Measurements from ENCODE around the gene ACTN1. TPM values are rescaled to one million over a fixed set of nuclear protein-coding genes. Genes with fewer than 3 reads are reported as not detected.

ACTN1 gene
- total and polyA plus RNA-seq, 2 of the 8 experiments (the other 6 are each of a cell fraction or from before 2014, with no cell fraction given), result 236 to 262 TPM

DNA sequence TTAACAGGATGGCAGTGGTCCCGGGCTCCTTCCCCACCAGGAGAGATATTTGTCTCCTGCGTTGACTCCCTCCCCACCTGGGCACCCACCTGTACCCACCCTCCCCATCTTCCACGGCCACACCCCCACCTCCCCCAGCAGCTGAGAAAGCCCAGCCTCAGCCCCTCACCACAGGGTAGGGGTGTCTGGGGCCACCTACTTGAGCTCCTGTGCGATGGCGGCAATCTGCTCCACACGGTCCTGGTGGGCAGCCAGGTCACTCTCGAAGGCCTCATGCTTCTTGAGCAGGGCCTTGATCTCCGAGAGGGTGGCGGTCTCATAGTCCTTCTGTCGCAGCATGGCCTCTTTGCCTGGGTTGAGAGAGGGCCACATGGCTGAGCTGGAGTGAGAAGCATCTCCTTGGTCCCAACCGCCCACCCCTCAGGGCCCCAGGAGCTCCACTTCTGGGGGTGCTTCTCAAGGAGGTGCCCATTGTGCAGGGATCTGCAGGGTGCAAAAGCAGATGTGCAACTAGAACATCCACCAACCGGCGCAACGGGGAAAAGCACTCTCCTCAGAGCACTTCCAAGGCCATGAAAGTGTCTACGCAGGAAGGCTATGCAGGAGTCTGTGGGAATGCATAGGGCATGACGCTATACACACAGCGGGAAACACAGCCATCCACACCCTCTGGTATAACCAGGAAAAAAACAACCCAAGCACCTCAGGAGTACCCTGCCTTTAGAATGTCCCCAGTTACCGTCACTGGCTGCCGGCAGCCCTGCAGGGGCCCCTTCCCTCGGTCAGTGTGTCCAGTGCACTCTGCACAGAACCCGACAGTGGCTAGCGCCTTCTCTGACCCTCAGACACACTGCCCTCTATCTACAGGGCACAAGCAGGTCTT, 93.6 kb downstream of the ACTN1 start:
- H2BK20ac ChIP-seq (ENCODE audit: low read length), result no peak overlapping the region
- no peak overlapping the region for H2BK120ac ChIP-seq (replicated peaks; ENCODE audit: low read depth, low read length)
- no peak overlapping the region for H4K5ac ChIP-seq (ENCODE audit: insufficient read length, low read depth, low read length)
- peaks cover 4% of the 10 kb centered on the region; the same call in 1 of the 2 replicates for H3K79me1 ChIP-seq (ENCODE audit: low read depth, low read length)
- H4K91ac ChIP-seq (replicated peaks; ENCODE audit: insufficient read length, low read length), result no peak overlapping the region
- H2BK12ac ChIP-seq (ENCODE audit: low read depth, low read length), result no peak overlapping the region
- ChIA-PET CTCF (ENCODE audit: partially characterized antibody) (interaction anchor here (0.7 to 4.3 kb wide), 7 partner anchors 10 to 216 kb away, joined by 3 to 13 read pairs (median 4); no protein-coding TSS in a partner anchor), POLR2A (ENCODE audit: partially characterized antibody) (interaction anchor here (1.5 to 1.7 kb wide), 2 partner anchors 9 to 92 kb away, joined by 3 to 5 read pairs; no protein-coding TSS in a partner anchor)
- peaks cover 34 to 82% (median 68%) of the 10 kb centered on the region in 4 experiments for H3K36me3 ChIP-seq (ENCODE audit: control insufficient read depth in 2 of 4, insufficient read depth in 4 of 4, low read length in 3 of 4)
- no peaks in the 10 kb centered on the region for H3K23me2 ChIP-seq (ENCODE audit: low read depth, low read length)
- no peak overlapping the region for H3K23ac ChIP-seq (ENCODE audit: insufficient read length)
- H3K4me3 ChIP-seq (ENCODE audit: extremely low read depth in 1 of 4, insufficient read depth in 2 of 4, low read depth in 3 of 4, low read length in 4 of 4), result no peak overlapping the region
- H3K4ac ChIP-seq (replicated peaks; ENCODE audit: insufficient read length, low read depth, low read length), result no peak overlapping the region
- H3K79me2 ChIP-seq (ENCODE audit: control insufficient read depth in 1 of 2, insufficient read depth in 2 of 2, low read length in 2 of 2), result no peaks in the 10 kb centered on the region
- no peak overlapping the region for H3K18ac ChIP-seq (ENCODE audit: extremely low read depth, low read length)
- no peak overlapping the region for H3K4me2 ChIP-seq (ENCODE audit: insufficient read depth in 1 of 2, low read depth in 2 of 2, low read length in 2 of 2)
- H3K4me1 ChIP-seq (replicated peaks in 1 of 4; ENCODE audit: control insufficient read depth in 3 of 4, insufficient read depth in 4 of 4, low read length in 3 of 4), result no peaks in the 10 kb centered on the region
- no peak overlapping the region for H2BK15ac ChIP-seq (ENCODE audit: low read length)
- H3K9ac ChIP-seq (replicated peaks in 1 of 4; ENCODE audit: extremely low read depth in 1 of 4, low read depth in 3 of 4, low read length in 3 of 4), result no peak overlapping the region
- H3K27me3 ChIP-seq (replicated peaks in 1 of 4; ENCODE audit: control insufficient read depth in 3 of 4, extremely low read depth in 1 of 4, insufficient read depth in 3 of 4, low read length in 3 of 4), result no peaks in the 10 kb centered on the region
- H2AFZ ChIP-seq (ENCODE audit: low read length), result no peak overlapping the region
- H2AK5ac ChIP-seq (ENCODE audit: low read depth, low read length), result no peak overlapping the region
- H4K8ac ChIP-seq (ENCODE audit: extremely low read depth, insufficient read depth, low read length), result peak overlapping the region; percentile 35; the same call in 1 of the 2 replicates
- H4K20me1 ChIP-seq (replicated peaks in 1 of 2; ENCODE audit: control insufficient read depth in 1 of 2, insufficient read depth in 2 of 2, low read length in 2 of 2), result peaks cover 0 to 10% of the 10 kb centered on the region in 2 experiments
- no peak overlapping the region for H3K14ac ChIP-seq (ENCODE audit: insufficient read length)
- TF ChIP-seq, protein P1, sequence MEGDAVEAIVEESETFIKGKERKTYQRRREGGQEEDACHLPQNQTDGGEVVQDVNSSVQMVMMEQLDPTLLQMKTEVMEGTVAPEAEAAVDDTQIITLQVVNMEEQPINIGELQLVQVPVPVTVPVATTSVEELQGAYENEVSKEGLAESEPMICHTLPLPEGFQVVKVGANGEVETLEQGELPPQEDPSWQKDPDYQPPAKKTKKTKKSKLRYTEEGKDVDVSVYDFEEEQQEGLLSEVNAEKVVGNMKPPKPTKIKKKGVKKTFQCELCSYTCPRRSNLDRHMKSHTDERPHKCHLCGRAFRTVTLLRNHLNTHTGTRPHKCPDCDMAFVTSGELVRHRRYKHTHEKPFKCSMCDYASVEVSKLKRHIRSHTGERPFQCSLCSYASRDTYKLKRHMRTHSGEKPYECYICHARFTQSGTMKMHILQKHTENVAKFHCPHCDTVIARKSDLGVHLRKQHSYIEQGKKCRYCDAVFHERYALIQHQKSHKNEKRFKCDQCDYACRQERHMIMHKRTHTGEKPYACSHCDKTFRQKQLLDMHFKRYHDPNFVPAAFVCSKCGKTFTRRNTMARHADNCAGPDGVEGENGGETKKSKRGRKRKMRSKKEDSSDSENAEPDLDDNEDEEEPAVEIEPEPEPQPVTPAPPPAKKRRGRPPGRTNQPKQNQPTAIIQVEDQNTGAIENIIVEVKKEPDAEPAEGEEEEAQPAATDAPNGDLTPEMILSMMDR (IDR thresholded peaks at IDR 0.05; ENCODE audit: control extremely low read depth in 1 of 3, insufficient read depth in 1 of 3, low read depth in 1 of 3, low read length in 3 of 3), result no peak
- TF ChIP-seq POLR2A (IDR thresholded peaks at IDR 0.05; ENCODE audit: control extremely low read depth in 1 of 2, low read depth in 2 of 2, low read length in 2 of 2) (peak in 1 of 2 experiments; percentile 68; a peak in 2 of 3 replicates), CREB1 (IDR thresholded peaks at IDR 0.05) (no peak), POLR2AphosphoS5 (IDR thresholded peaks at IDR 0.05; ENCODE audit: low read depth, low read length) (peak; percentile 41; the same call in 1 of the 2 replicates)
- H3K9me3 ChIP-seq (ENCODE audit: insufficient read depth in 2 of 2, low read depth in 1 of 2, low read length in 1 of 2), result no peaks in the 10 kb centered on the region
- no peak overlapping the region for H3K27ac ChIP-seq (ENCODE audit: low read depth, low read length)
- H3K56ac ChIP-seq (replicated peaks; ENCODE audit: insufficient read length, low read depth, low read length), result no peak overlapping the region
- H2BK5ac ChIP-seq (ENCODE audit: low read depth, low read length), result no peak overlapping the region; the same call in 1 of the 2 replicates
- no peak for FAIRE-seq
- no peak for DNase-seq (ENCODE audit: low read depth in 1 of 2, low spot score in 2 of 2)
- WGBS, 2 experiments (ENCODE audit: extremely low coverage in 1 of 2, insufficient coverage in 1 of 2, insufficient read length in 1 of 2, insufficient replicate concordance in 2 of 2, low coverage in 1 of 2, low lambda C conversion rate in 2 of 2, missing lambda C conversion rate in 1 of 2), result 93% methylated on average over 20 of the region's 22 CpGs; no CpG with 5 or more reads in 1 of the 2 experiments

Measured in H1 (cell line).